ENCODE data around the gene PGAP2.
A peak's percentile ranks its signal among the peaks of the same experiment; 100 is the strongest.

PGAP2 gene

GRCh38 chr11:3834664-3835461, 26.5 kb downstream of the PGAP2 start:
- no peak for TF ChIP-seq CTCF (conservative IDR thresholded peaks at IDR 0.05)
- H3K27ac ChIP-seq: no peak overlapping the region

GRCh38 chr11:3835751-3836150, 27.4 kb downstream of the PGAP2 start:
- TF ChIP-seq CTCF (conservative IDR thresholded peaks at IDR 0.05): no peak
- no peak overlapping the region for H3K27ac ChIP-seq

- no peak overlapping the region for H3K27ac ChIP-seq
- TF ChIP-seq CTCF (conservative IDR thresholded peaks at IDR 0.05): no peak
Observed at GRCh38 chr11:3836903-3837302, 28.5 kb downstream of the PGAP2 start.

GRCh38 chr11:3837793-3838192, 29.4 kb downstream of the PGAP2 start:
- no peak for TF ChIP-seq CTCF (conservative IDR thresholded peaks at IDR 0.05)
- no peak overlapping the region for H3K27ac ChIP-seq

- TF ChIP-seq CTCF (conservative IDR thresholded peaks at IDR 0.05): no peak
- H3K27ac ChIP-seq: no peak overlapping the region
Observed at GRCh38 chr11:3838504-3838903, 30.1 kb downstream of the PGAP2 start.

- TF ChIP-seq CTCF (conservative IDR thresholded peaks at IDR 0.05): no peak
- H3K27ac ChIP-seq: peak overlapping the region; percentile 87
Observed at GRCh38 chr11:3840004-3840869, 31.9 kb downstream of the PGAP2 start.

GRCh38 chr11:3840870-3841425, 32.6 kb downstream of the PGAP2 start, which contains the start of gene RHOG:
TSS of gene RHOG (minus strand) at chr11:3840959. CDS start at chr11:3828138, 12,821 bp downstream.
- no peak for TF ChIP-seq CTCF (conservative IDR thresholded peaks at IDR 0.05)
- peak within 1 kb of the TSS; percentile 87 for H3K27ac ChIP-seq
